DMS114 treated with DMSO at 0.1 percent for 48 hours (cell line): Measurements from ENCODE around the gene GATA3.

ENCODE experiments used
- DNase-seq: peaks from one replicate; lab custom pipeline; 2025; ENCODE audit not compliant: unreplicated experiment; lab: John Stamatoyannopoulos, UW

GATA3 gene

DNA sequence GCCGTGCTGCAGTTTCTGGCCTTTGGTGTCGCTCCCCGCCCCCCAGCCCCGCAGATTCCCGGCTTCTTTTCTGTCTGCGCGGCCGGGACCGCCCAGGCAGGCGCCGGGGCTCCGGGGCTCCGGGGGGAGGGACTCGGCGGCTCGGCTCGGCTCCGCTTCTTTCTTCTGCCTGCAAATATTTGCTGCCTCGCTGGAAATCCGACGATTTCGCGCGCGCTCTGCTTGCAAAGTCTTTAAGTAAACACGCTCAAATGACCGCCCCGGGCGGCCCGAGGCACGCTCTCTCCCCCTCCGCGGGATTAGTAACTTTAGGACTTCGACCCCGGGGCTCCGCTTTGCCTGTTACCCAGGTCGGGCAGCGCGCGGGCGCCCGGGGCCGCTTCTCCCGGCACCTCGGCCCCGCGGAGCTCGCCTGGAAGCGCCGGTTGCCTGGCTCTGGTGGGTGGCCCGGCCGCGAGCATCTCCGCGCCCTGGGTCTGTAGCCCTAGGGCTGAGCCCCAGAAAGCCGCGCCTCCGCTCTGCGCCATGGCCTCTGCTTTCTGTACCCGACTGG, 3.9 kb upstream of the GATA3 start:
- no peak for DNase-seq

GRCh38 chr10:8051109-8051821, 3.2 kb upstream of the GATA3 start:
- no peak for DNase-seq

DNA sequence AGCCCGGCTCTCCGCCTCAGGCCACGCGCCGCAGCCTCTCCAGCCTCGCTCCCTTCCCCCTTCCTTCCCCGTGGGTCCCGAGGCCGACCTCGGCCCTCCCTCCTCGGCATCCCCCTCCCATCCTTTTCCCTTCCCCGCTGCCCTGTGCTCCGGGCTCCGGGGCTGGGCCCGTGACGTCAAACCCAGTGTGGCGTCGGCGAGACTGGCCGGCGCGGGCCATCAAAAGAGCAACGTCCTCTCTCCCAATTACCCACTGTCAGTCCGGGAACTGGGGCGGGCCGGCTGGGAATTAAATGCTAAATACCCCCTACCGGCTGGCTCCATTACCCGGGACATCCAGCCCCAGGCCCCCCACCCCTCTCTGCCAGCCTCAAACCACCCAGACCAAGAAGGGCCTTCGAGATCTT, 2.6 kb upstream of the GATA3 start:
- no peak for DNase-seq

- no peak for DNase-seq
Measured at GRCh38 chr10:8052341-8052955, 2.0 kb upstream of the GATA3 start.

DNA sequence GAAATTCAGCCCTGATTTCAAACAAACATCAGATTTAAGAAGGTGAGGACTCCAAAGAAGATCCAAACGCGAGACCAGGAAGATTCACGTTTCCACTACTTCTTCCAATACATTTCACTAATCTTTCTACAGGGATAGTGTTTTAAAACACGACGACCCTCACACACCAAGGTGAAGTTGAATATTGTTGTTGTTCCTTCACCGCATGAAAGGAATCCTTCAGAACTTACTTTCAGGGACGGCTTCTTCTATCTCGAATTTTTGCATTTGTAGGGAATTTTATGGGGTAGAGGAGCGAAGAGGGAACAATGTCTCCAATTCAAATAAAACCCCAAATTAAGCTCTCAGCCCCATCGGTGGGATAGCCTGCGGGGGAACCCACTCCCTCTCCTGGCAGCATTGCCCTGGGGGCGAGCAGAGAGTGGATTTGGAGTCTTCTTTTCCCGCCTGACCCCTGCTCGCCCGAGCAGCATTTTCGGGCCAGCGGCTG, 1.5 kb upstream of the GATA3 start:
- DNase-seq: no peak

DNA sequence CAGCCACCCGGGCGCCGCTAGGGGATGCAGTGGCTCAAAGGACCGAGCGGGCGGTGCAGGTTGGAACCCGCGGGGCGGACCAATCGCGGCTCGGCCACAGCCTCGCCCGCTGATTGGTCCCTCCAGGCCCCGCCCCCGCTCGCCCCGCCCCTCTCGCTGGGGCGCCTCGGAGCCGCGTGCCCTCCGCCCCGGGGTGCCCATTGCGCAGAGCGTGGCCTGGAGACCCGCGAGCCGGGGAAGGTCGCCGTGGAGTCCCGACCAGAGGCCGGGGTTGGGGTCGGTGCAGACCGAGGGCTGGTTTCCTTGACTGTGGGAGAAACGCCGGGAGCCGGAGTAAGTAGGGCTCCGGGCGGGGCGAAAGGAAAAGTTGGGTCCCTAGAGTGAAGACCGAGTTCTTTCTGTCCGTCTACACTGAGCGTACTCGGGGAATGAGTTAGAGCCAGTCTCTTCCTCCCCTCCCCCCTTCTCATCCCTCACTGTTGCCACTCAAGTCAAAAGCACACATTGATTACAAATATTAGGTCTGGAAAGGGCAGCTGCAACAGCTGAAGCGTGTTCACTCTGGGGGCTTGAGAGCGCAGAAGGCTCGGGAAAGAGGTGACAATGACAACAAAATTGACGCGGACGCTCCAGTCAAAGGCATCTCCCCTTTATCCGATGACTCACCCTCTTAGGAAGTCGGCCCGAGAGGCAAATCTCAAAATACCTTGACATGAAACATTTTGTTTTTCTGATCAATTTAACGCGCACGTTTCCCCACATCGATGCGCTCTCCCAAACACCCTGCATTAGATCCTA, 843 bp upstream of the GATA3 start:
- DNase-seq: peak; percentile 75

GRCh38 chr10:8054244-8054493, 319 bp upstream of the GATA3 start:
- no peak for DNase-seq

- no peak for DNase-seq
Measured at GRCh38 chr10:8055420-8056349, 1.2 kb downstream of the GATA3 start.

- DNase-seq: no peak
Measured at GRCh38 chr10:8056378-8056777, 1.9 kb downstream of the GATA3 start.

- DNase-seq: no peak
Measured at GRCh38 chr10:8056871-8057331, 2.4 kb downstream of the GATA3 start.

- DNase-seq: no peak
Measured at GRCh38 chr10:8057636-8058273, 3.3 kb downstream of the GATA3 start.

DNA sequence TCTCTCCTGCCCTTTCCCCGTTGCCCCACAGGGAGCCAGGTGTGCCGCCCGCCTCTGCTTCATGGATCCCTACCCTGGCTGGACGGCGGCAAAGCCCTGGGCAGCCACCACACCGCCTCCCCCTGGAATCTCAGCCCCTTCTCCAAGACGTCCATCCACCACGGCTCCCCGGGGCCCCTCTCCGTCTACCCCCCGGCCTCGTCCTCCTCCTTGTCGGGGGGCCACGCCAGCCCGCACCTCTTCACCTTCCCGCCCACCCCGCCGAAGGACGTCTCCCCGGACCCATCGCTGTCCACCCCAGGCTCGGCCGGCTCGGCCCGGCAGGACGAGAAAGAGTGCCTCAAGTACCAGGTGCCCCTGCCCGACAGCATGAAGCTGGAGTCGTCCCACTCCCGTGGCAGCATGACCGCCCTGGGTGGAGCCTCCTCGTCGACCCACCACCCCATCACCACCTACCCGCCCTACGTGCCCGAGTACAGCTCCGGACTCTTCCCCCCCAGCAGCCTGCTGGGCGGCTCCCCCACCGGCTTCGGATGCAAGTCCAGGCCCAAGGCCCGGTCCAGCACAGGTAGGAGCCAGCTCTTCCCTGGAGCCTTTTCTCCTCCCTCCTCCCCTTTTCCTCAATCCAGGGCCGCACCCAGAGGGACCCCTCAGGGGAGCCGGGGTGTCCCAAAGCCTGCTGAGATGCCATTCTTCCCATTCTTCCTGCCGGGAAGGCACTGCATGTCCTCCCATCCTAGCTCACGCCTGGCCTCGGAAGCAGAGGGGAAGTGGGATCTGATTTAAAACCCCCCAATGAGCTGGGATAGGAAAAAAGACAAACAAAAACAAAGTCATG, 4.0 kb downstream of the GATA3 start:
- DNase-seq: no peak

GRCh38 chr10:8059191-8059936, 4.9 kb downstream of the GATA3 start:
- DNase-seq: no peak

DNA sequence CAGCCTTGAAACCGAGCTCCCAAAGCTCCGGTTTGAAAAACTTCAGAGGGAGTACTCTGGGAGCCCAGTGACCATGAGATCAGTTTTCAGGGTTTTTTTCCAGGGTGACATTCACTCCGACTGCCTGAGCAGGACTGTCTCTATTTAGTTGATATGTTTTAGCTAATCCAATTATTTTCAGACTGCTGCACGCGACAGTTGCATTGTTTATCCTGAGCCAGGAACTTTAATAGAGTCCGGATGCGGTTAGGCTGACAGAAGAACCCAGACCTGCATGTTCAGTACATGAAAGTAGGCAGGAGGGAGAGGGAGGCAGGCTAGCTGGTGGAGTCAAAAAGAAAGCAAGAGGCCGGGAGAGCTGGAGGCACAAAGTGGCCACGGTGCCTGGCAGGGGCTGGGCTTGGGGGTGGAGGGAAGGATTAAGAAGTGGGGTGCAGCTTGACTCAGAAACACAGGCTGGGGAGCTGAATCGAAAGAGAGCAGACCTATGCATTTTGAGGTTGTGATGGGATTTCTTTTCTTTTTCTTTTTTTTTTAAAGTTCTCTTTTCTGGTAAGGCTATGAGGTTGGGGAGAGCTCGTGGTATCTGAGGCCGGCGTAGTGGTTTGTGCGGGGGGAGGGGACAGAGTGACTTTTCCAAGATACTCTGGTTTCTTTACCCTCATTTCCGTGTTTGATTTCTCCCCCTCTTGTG, 5.7 kb downstream of the GATA3 start:
- DNase-seq: no peak

GRCh38 chr10:8060704-8061121, 6.2 kb downstream of the GATA3 start:
- no peak for DNase-seq

- no peak for DNase-seq
Measured at GRCh38 chr10:8061274-8062211, 7.1 kb downstream of the GATA3 start.
